GM23248 (cell line): ENCODE results near the gene PTDSS2. TPM values are rescaled to one million over a fixed set of nuclear protein-coding genes. Genes with fewer than 3 reads are reported as not detected.

Experiments
- DNase-seq: peaks from one replicate; pipeline ENCODE4 v3.0.0-alpha.2; 2015
- H2AFZ ChIP-seq: fragments of 200-600 bp; sonication (generic); 2 replicates; pipeline ENCODE4 v1.6.1; 2016; ENCODE audit warnings: antibody characterized with exemption
- H3F3A ChIP-seq: fragments of 200-600 bp; sonication (generic); 2 replicates; pipeline ENCODE4 v1.6.1; 2016; ENCODE audit warnings: mild to moderate bottlenecking, antibody characterized with exemption, mixed run types; ENCODE audit not compliant: insufficient read depth
- H3K27ac ChIP-seq: fragments of 200-600 bp; sonication (generic); 2 replicates; pipeline ENCODE4 v1.5.1; 2016; ENCODE audit warnings: mild to moderate bottlenecking
- H3K27me3 ChIP-seq: fragments of 200-600 bp; sonication (generic); replicated peaks from 2 replicates; pipeline ENCODE4 v1.6.1; 2016; ENCODE audit warnings: mild to moderate bottlenecking; ENCODE audit not compliant: insufficient read depth
- H3K36me3 ChIP-seq: fragments of 200-600 bp; sonication (generic); 2 replicates; pipeline ENCODE4 v1.6.1; 2016; ENCODE audit warnings: low read depth, mild to moderate bottlenecking
- H3K4me1 ChIP-seq: fragments of 200-600 bp; sonication (generic); 2 replicates; pipeline ENCODE4 v1.6.1; 2016; ENCODE audit warnings: mild to moderate bottlenecking; ENCODE audit not compliant: insufficient read depth
- H3K4me2 ChIP-seq: fragments of 200-600 bp; sonication (generic); one replicate; pipeline ENCODE4 v1.6.1; 2016; ENCODE audit warnings: mild to moderate bottlenecking; ENCODE audit not compliant: unreplicated experiment
- H3K4me3 ChIP-seq: fragments of 200-600 bp; sonication (generic); 2 replicates; pipeline ENCODE4 v1.5.1; 2016; ENCODE audit warnings: mild to moderate bottlenecking
- H3K79me2 ChIP-seq: fragments of 200-600 bp; sonication (generic); 2 replicates; pipeline ENCODE4 v1.6.1; 2016; ENCODE audit warnings: mild to moderate bottlenecking; ENCODE audit not compliant: insufficient read depth
- H3K9ac ChIP-seq: fragments of 200-600 bp; sonication (generic); 2 replicates; pipeline ENCODE4 v1.6.1; 2016; ENCODE audit warnings: mild to moderate bottlenecking
- H3K9me2 ChIP-seq: fragments of 200-600 bp; sonication (generic); 2 replicates; pipeline ENCODE4 v1.6.1; 2016; ENCODE audit warnings: mixed run types, mild to moderate bottlenecking, moderate library complexity; ENCODE audit not compliant: insufficient read depth
- H3K9me3 ChIP-seq: fragments of 200-600 bp; sonication (generic); one replicate; pipeline ENCODE4 v1.6.1; 2017; ENCODE audit warnings: low read depth
- H4K20me1 ChIP-seq: fragments of 200-600 bp; sonication (generic); 2 replicates; pipeline ENCODE4 v1.6.0; 2016; ENCODE audit not compliant: insufficient read depth
- EZH2 ChIP-seq: fragments of 200-600 bp; sonication (generic); IDR thresholded peaks from 2 replicates; pipeline ENCODE4 v1.6.1; 2018; ENCODE audit warnings: antibody characterized with exemption, mild to moderate bottlenecking; ENCODE audit not compliant: insufficient read depth, poor library complexity, severe bottlenecking
- EZH2phosphoT487 ChIP-seq: fragments of 200-600 bp; sonication (generic); IDR thresholded peaks from 2 replicates; pipeline ENCODE4 v1.6.1; 2018; ENCODE audit warnings: antibody characterized with exemption, moderate library complexity, mild to moderate bottlenecking, low read depth; ENCODE audit not compliant: insufficient read depth
- WGBS, 2 experiments: methylation state at CpG; one replicate each; pipeline ENCODE4 v1.1.6; 2015 to 2017; ENCODE audit warnings: low lambda C conversion rate in 2 of 2, low coverage in 1 of 2; ENCODE audit errors: missing lambda C conversion rate in 2 of 2; 5-methylcytosine and 5-hydroxymethylcytosine counted together
- in situ Hi-C: fragments of 300-500 bp; cut with MboI; formaldehyde crosslinking; loops from 2 replicates; pipeline ENCODE4 v1.15.0; 2020
- polyA plus RNA-seq: library from polyadenylated mRNA; unstranded; fragments of >200 nt; fragmentation: Nextera tagmentation; extraction: Ambion mirVana; gene quantifications from 2 replicates; pipeline ENCODE4 v1.2.1, GENCODE V29; 2016
- total RNA-seq: library from RNA; depleted of rRNA; stranded (reverse); fragments of >200 nt; shearing (Covaris generic); gene quantifications from 2 replicates; pipeline ENCODE4 v1.2.3, GENCODE V29; 2014

PTDSS2 gene
- total and polyA plus RNA-seq, 2 experiments from 2014 or later, result 22.2 to 44.1 TPM

GRCh38 chr11:447923-448731 is 2.0 kb upstream of the PTDSS2 start:
- peak; percentile 98 for DNase-seq
- in situ Hi-C loops, result no loop called here
- Histone ChIP-seq H3F3A (peaks cover 20% of the 10 kb centered on the region; the same call in 1 of the 2 replicates), H3K9me3 (no peaks in the 10 kb centered on the region), H3K4me3 (peak overlapping the region; percentile 89), H3K79me2 (peaks cover 38% of the 10 kb centered on the region), H2AFZ (peak overlapping the region; percentile 75), H3K36me3 (no peaks in the 10 kb centered on the region), H4K20me1 (no peaks in the 10 kb centered on the region), H3K27me3 (0 out of 2 replicates have a peak, but pooled peaks cover 2% of the 10 kb centered on the region), H3K9me2 (no peaks in the 10 kb centered on the region), H3K9ac (peak overlapping the region; percentile 77), H3K27ac (peak overlapping the region; percentile 78), H3K4me1 (peaks cover 21% of the 10 kb centered on the region), H3K4me2 (peak overlapping the region; percentile 85)
- no peak for TF ChIP-seq EZH2
- 2% methylated on average over 54 to 55 of the region's 55 CpGs for WGBS, 2 experiments

- WGBS, 2 experiments, result 3 to 5% methylated on average over 39 to 43 of the region's 46 CpGs
- H3K4me1 ChIP-seq, result peaks cover 9% of the 10 kb centered on the region; the same call in 1 of the 2 replicates
- no peaks in the 10 kb centered on the region for H3K27me3 ChIP-seq
- H4K20me1 ChIP-seq, result no peaks in the 10 kb centered on the region
- DNase-seq, result peak; percentile 85
- peak overlapping the region; percentile 90 for H3K9ac ChIP-seq
- peaks cover 65% of the 10 kb centered on the region for H3K79me2 ChIP-seq
- peak overlapping the region; percentile 76 for H2AFZ ChIP-seq
- H3K4me2 ChIP-seq, result peak overlapping the region; percentile 81
- H3K27ac ChIP-seq, result no peak overlapping the region; the same call in 1 of the 2 replicates
- H3K4me3 ChIP-seq, result peak overlapping the region; percentile 89
- in situ Hi-C loops, result no loop called here
- no peaks in the 10 kb centered on the region for H3K36me3 ChIP-seq
- no peaks in the 10 kb centered on the region for H3K9me3 ChIP-seq
- 0 out of 2 replicates have a peak, but pooled peaks cover 10% of the 10 kb centered on the region for H3F3A ChIP-seq
- H3K9me2 ChIP-seq, result no peaks in the 10 kb centered on the region
- TF ChIP-seq EZH2, result no peak
- no peak for TF ChIP-seq EZH2phosphoT487
These were observed 851 bp downstream of the PTDSS2 start for GRCh38 chr11:450809-451451.

- 69 to 72% methylated on average over 13 to 14 of the region's 14 CpGs for whole genome bisulfite sequencing, 2 experiments
- H3F3A ChIP-seq, result 0 out of 2 replicates have a peak, but pooled peaks cover 10% of the 10 kb centered on the region
- H3K27me3 ChIP-seq, result no peaks in the 10 kb centered on the region
- no peak for TF ChIP-seq EZH2
- peak overlapping the region; percentile 81 for H3K4me2 ChIP-seq
- in situ Hi-C loops, result no loop called here
- no peaks in the 10 kb centered on the region for H3K36me3 ChIP-seq
- H3K79me2 ChIP-seq, result peaks cover 72% of the 10 kb centered on the region
- peak overlapping the region; percentile 89 for H3K4me3 ChIP-seq
- no peak overlapping the region for H2AFZ ChIP-seq
- H3K27ac ChIP-seq, result no peak overlapping the region
- no peaks in the 10 kb centered on the region for H3K9me3 ChIP-seq
- H3K9ac ChIP-seq, result peak overlapping the region; percentile 90; the same call in 1 of the 2 replicates
- DNase-seq, result no peak
- H4K20me1 ChIP-seq, result no peaks in the 10 kb centered on the region
- H3K4me1 ChIP-seq, result peaks cover 9% of the 10 kb centered on the region; the same call in 1 of the 2 replicates
- H3K9me2 ChIP-seq, result no peaks in the 10 kb centered on the region
These were observed 1.7 kb downstream of the PTDSS2 start for GRCh38 chr11:451738-452137.

- Histone ChIP-seq H3K27me3 (no peaks in the 10 kb centered on the region), H3K36me3 (no peaks in the 10 kb centered on the region), H3F3A (0 out of 2 replicates have a peak, but pooled peaks cover 10% of the 10 kb centered on the region), H3K9me2 (no peaks in the 10 kb centered on the region), H3K27ac (no peak overlapping the region), H3K4me3 (no peak overlapping the region), H3K4me1 (peaks cover 9% of the 10 kb centered on the region; the same call in 1 of the 2 replicates), H3K79me2 (peaks cover 78% of the 10 kb centered on the region), H2AFZ (no peak overlapping the region), H3K4me2 (no peak overlapping the region), H3K9ac (no peak overlapping the region), H3K9me3 (no peaks in the 10 kb centered on the region), H4K20me1 (no peaks in the 10 kb centered on the region)
- in situ Hi-C loops, result no loop called here
- TF ChIP-seq EZH2phosphoT487, result no peak
- TF ChIP-seq EZH2, result no peak
- WGBS, 2 experiments, result 85 to 94% methylated on average over 10 to 11 of the region's 12 CpGs
- DNase-seq, result no peak
These were observed 2.2 kb downstream of the PTDSS2 start for GRCh38 chr11:452203-452744.
